Vagina (tissue), 2 donors: Measurements from ENCODE around the gene SFMBT2. TPM values are rescaled to one million over a fixed set of nuclear protein-coding genes. Genes with fewer than 3 reads are reported as not detected.
"Not testable (repeated sequence)": the region's sequence is repeated elsewhere in the genome, so short reads cannot be mapped to it uniquely, and the experiment has no call there.

ENCODE experiments used
- DNase-seq, 2 donors: peaks; one replicate each; pipeline ENCODE4 v3.0.0-alpha.2; 2017; ENCODE audit errors: extremely low spot score in 2 of 2
- H3K27ac ChIP-seq: fragments of 200-600 bp; sonication (generic); one replicate; pipeline ENCODE4 v1.5.1; 2019
- H3K27me3 ChIP-seq: fragments of 200-600 bp; sonication (generic); one replicate; pipeline ENCODE4 v1.5.1; 2019
- H3K36me3 ChIP-seq, 2 donors: fragments of 200-600 bp; sonication (generic); one replicate each; pipeline ENCODE4 v1.5.1; 2017 to 2019
- H3K4me1 ChIP-seq: fragments of 200-600 bp; sonication (generic); one replicate; pipeline ENCODE4 v1.5.1; 2019
- H3K4me3 ChIP-seq, 2 donors: fragments of 200-600 bp; sonication (generic); 1 replicate in 1 of 2; 2 replicates in 1 of 2; pipeline ENCODE4 v1.5.1; 2016 to 2019
- H3K9me3 ChIP-seq: fragments of 200-600 bp; sonication (generic); one replicate; pipeline ENCODE4 v1.5.1; 2019
- POLR2A ChIP-seq, 2 donors: fragments of 450-650 bp; IDR thresholded peaks; one replicate each; pipeline ENCODE4 v1.6.1; 2017; ENCODE audit warnings: antibody characterized with exemption in 2 of 2, mild to moderate bottlenecking in 2 of 2, moderate library complexity in 2 of 2
- POLR2AphosphoS5 ChIP-seq, 2 donors: sonication (generic); formaldehyde crosslinking; IDR thresholded peaks; one replicate each; pipeline ENCODE4 v1.9.0; 2017; ENCODE audit warnings: antibody characterized with exemption in 2 of 2, mild to moderate bottlenecking in 2 of 2, low read depth in 1 of 2; ENCODE audit not compliant: insufficient read depth in 1 of 2
- intact Hi-C: fragments of 100-400 bp; cut with DNase I; formaldehyde crosslinking; loops from one replicate; pipeline ENCODE4 v1.15.1; 2023
- total RNA-seq: library from RNA; depleted of rRNA; stranded (reverse); fragments of >200 nt; gene quantifications from one replicate; pipeline ENCODE4 v1.2.3, GENCODE V29; 2016
- TF ChIP-seq, protein P1 (sequence below), 3 experiments: fragments of 450-650 bp in 2 of 3; fragments of 200-600 bp in 1 of 3; sonication (generic) in 1 of 3; IDR thresholded peaks; one replicate each; pipeline ENCODE4 v1.5.1; 2017 to 2019; ENCODE audit warnings: antibody characterized with exemption in 3 of 3, mild to moderate bottlenecking in 2 of 3, moderate library complexity in 2 of 3

SFMBT2 gene
- total RNA-seq, 1 donor from 2014 or later: 12.5 TPM

DNA sequence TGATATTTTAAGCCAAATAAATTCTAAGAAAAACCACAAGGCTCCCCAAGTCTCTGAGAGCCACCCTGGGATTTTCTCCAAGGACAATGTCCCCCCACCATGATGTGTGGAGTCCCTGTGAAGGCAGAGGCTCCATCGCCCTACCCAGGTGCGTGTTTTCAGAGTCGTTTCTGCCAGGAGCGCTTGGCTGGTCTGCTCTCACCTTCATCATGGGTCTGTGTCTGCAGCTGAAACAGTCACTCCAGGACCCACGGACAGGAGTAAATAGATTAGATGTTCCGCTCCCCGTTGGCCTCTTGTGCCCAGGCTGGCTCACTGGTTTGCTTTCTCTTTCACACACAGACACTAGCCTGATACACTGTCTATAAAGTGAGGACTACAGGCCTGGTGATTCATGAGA is 217.5 kb downstream of the SFMBT2 start:
- Histone ChIP-seq H3K9me3 (peaks cover 2% of the 10 kb centered on the region), H3K4me1 (no peaks in the 10 kb centered on the region), H3K36me3 (peaks cover 0 to 19% of the 10 kb centered on the region in 2 donors), H3K27me3 (no peaks in the 10 kb centered on the region), H3K4me3 (no peak overlapping the region), H3K27ac (no peak overlapping the region)
- DNase-seq: no peak
- TF ChIP-seq POLR2A (IDR thresholded peaks at IDR 0.05): no peak
- no peak for TF ChIP-seq POLR2AphosphoS5 (IDR thresholded peaks at IDR 0.05; ENCODE audit: insufficient read depth in 1 of 2, low read depth in 1 of 2)
- TF ChIP-seq, protein P1, sequence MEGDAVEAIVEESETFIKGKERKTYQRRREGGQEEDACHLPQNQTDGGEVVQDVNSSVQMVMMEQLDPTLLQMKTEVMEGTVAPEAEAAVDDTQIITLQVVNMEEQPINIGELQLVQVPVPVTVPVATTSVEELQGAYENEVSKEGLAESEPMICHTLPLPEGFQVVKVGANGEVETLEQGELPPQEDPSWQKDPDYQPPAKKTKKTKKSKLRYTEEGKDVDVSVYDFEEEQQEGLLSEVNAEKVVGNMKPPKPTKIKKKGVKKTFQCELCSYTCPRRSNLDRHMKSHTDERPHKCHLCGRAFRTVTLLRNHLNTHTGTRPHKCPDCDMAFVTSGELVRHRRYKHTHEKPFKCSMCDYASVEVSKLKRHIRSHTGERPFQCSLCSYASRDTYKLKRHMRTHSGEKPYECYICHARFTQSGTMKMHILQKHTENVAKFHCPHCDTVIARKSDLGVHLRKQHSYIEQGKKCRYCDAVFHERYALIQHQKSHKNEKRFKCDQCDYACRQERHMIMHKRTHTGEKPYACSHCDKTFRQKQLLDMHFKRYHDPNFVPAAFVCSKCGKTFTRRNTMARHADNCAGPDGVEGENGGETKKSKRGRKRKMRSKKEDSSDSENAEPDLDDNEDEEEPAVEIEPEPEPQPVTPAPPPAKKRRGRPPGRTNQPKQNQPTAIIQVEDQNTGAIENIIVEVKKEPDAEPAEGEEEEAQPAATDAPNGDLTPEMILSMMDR (IDR thresholded peaks at IDR 0.05): no peak
- intact Hi-C loops: no loop called here

- no peaks in the 10 kb centered on the region for H3K4me1 ChIP-seq
- peaks cover 0 to 19% of the 10 kb centered on the region in 2 donors for H3K36me3 ChIP-seq
- intact Hi-C loops: no loop called here
- DNase-seq: no peak
- H3K4me3 ChIP-seq: no peak overlapping the region
- H3K9me3 ChIP-seq: peaks cover 2% of the 10 kb centered on the region
- H3K27ac ChIP-seq: no peak overlapping the region
- H3K27me3 ChIP-seq: no peaks in the 10 kb centered on the region
- TF ChIP-seq, protein P1 (IDR thresholded peaks at IDR 0.05): no peak
- TF ChIP-seq POLR2A (IDR thresholded peaks at IDR 0.05): no peak
- TF ChIP-seq POLR2AphosphoS5 (IDR thresholded peaks at IDR 0.05; ENCODE audit: insufficient read depth in 1 of 2, low read depth in 1 of 2): no peak
Observed at GRCh38 chr10:7192831-7193361, 217.9 kb downstream of the SFMBT2 start.

DNA sequence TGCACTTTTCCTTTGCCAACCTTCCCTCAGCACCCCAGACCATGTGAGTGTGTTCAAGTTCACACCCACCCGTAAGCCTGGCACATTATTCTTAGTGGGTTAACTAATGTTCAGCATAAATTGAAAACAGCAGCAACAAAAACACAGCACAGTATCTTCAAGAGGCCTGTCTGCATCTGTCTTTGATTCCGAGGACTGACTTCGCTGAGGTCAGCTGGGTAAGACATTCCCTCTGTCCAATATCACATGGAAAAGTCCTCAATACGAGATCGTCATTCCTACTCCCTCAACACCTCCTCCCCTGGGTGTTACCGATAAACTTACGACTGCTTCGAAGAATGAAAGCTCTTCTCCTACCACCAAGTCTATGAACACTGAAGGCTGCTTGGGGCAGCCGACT is 218.8 kb downstream of the SFMBT2 start:
- DNase-seq: no peak
- H3K9me3 ChIP-seq: peaks cover 2% of the 10 kb centered on the region
- H3K4me1 ChIP-seq: no peaks in the 10 kb centered on the region
- intact Hi-C loops: no loop called here
- peaks cover 0 to 12% of the 10 kb centered on the region in 2 donors for H3K36me3 ChIP-seq
- TF ChIP-seq POLR2A (IDR thresholded peaks at IDR 0.05) (no peak), POLR2AphosphoS5 (IDR thresholded peaks at IDR 0.05; ENCODE audit: insufficient read depth in 1 of 2, low read depth in 1 of 2) (no peak)
- TF ChIP-seq, protein P1 (IDR thresholded peaks at IDR 0.05): no peak
- no peaks in the 10 kb centered on the region for H3K27me3 ChIP-seq
- no peak overlapping the region for H3K27ac ChIP-seq
- no peak overlapping the region for H3K4me3 ChIP-seq

DNA sequence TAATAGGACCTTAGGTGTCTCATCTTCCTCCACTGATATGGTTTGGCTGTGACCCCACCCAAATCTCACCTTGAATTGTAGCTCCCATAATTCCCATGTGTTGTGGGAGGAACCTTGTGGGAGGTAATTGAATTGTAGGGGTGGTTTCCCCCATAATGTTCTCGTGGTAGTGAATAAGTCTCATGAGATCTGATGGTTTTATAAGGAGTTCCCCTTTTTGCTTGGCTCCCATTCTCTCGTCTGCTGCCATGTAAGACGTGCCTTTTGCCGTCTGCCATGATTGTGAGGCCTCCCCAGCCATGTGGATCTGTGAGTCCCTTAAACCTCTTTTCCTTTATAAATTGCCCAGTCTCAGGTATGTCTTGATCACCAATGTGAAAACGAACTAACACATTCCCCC is 220.1 kb downstream of the SFMBT2 start:
- H3K27me3 ChIP-seq, H3K27ac ChIP-seq, intact Hi-C loops, H3K4me3 ChIP-seq, H3K9me3 ChIP-seq, H3K36me3 ChIP-seq, DNase-seq, H3K4me1 ChIP-seq: not testable (repeated sequence)

GRCh38 chr10:7189909-7190308 is 220.9 kb downstream of the SFMBT2 start:
- no peak for DNase-seq
- H3K36me3 ChIP-seq: no peaks in the 10 kb centered on the region

More at GRCh38 chr10:7189909-7190308, 220.9 kb downstream of the SFMBT2 start:
- Histone ChIP-seq H3K27ac (no peak overlapping the region), H3K4me1 (no peaks in the 10 kb centered on the region), H3K9me3 (no peaks in the 10 kb centered on the region), H3K27me3 (no peaks in the 10 kb centered on the region), H3K4me3 (no peak overlapping the region)
- TF ChIP-seq POLR2A (IDR thresholded peaks at IDR 0.05): no peak
- TF ChIP-seq, protein P1 (IDR thresholded peaks at IDR 0.05): no peak
- TF ChIP-seq POLR2AphosphoS5 (IDR thresholded peaks at IDR 0.05; ENCODE audit: insufficient read depth in 1 of 2, low read depth in 1 of 2): no peak
- intact Hi-C loops: no loop called here
